ENCODE data around the gene SLC38A3. TPM values are rescaled to one million over a fixed set of nuclear protein-coding genes. Genes with fewer than 3 reads are reported as not detected.

SLC38A3 gene
- total RNA-seq, 2 donors from 2014 or later = 0.28 TPM; not detected in 1

GRCh38 chr3:50237133-50237651 lies 32.1 kb downstream of the SLC38A3 start:
- Histone ChIP-seq H3K27ac (peak overlapping the region; percentile 94 to 96), H3K4me3 (peak overlapping the region; percentile 81), H3K4me1 (ENCODE audit: control insufficient read depth in 1 of 2, low read depth in 2 of 2) (peaks cover 32 to 49% of the 10 kb centered on the region in 2 donors), H3K27me3 (replicated peaks; ENCODE audit: insufficient read depth) (no peaks in the 10 kb centered on the region), H3K36me3 (no peaks in the 10 kb centered on the region), H3K9me3 (no peaks in the 10 kb centered on the region)
- DNase-seq (ENCODE audit: low spot score) = no peak
- no peak for TF ChIP-seq CTCF (IDR thresholded peaks at IDR 0.05)
- ATAC-seq (ENCODE audit: insufficient number of reproducible peaks, low FRiP score, low read depth) = no peak

GRCh38 chr3:50237754-50238548 lies 32.9 kb downstream of the SLC38A3 start:
- peak; percentile 66 for DNase-seq (ENCODE audit: low spot score)

GRCh38 chr3:50238549-50239026 lies 33.5 kb downstream of the SLC38A3 start:
- TF ChIP-seq CTCF (IDR thresholded peaks at IDR 0.05) = no peak
- no peak for DNase-seq (ENCODE audit: low spot score)
- H3K27ac ChIP-seq = peak overlapping the region; percentile 94 to 96
- no peaks in the 10 kb centered on the region for H3K36me3 ChIP-seq
- H3K9me3 ChIP-seq = no peaks in the 10 kb centered on the region
- H3K4me3 ChIP-seq = peak overlapping the region; percentile 81
- ATAC-seq (ENCODE audit: insufficient number of reproducible peaks, low FRiP score, low read depth) = peak; percentile 37
- no peaks in the 10 kb centered on the region for H3K27me3 ChIP-seq (replicated peaks; ENCODE audit: insufficient read depth)
- H3K4me1 ChIP-seq (ENCODE audit: control insufficient read depth in 1 of 2, low read depth in 2 of 2) = peaks cover 46 to 62% of the 10 kb centered on the region in 2 donors

More at GRCh38 chr3:50237754-50238548, 32.9 kb downstream of the SLC38A3 start:
- Histone ChIP-seq H3K27me3 (replicated peaks; ENCODE audit: insufficient read depth) (no peaks in the 10 kb centered on the region), H3K4me3 (peak overlapping the region; percentile 81), H3K36me3 (no peaks in the 10 kb centered on the region), H3K4me1 (ENCODE audit: control insufficient read depth in 1 of 2, low read depth in 2 of 2) (peaks cover 39 to 56% of the 10 kb centered on the region in 2 donors), H3K9me3 (no peaks in the 10 kb centered on the region), H3K27ac (peak overlapping the region; percentile 94 to 96)
- TF ChIP-seq CTCF (IDR thresholded peaks at IDR 0.05) = no peak
- peak; percentile 33 for ATAC-seq (ENCODE audit: insufficient number of reproducible peaks, low FRiP score, low read depth)

- DNase-seq (ENCODE audit: low spot score) (no peak), ATAC-seq (ENCODE audit: insufficient number of reproducible peaks, low FRiP score, low read depth) (no peak)
- TF ChIP-seq CTCF (IDR thresholded peaks at IDR 0.05) = no peak
- H3K27ac ChIP-seq = peak overlapping the region; percentile 94 to 96
- no peak overlapping the region for H3K4me3 ChIP-seq
- no peaks in the 10 kb centered on the region for H3K9me3 ChIP-seq
- no peaks in the 10 kb centered on the region for H3K36me3 ChIP-seq
- H3K27me3 ChIP-seq (replicated peaks; ENCODE audit: insufficient read depth) = no peaks in the 10 kb centered on the region
- H3K4me1 ChIP-seq (ENCODE audit: control insufficient read depth in 1 of 2, low read depth in 2 of 2) = peaks cover 54 to 73% of the 10 kb centered on the region in 2 donors
Measured at GRCh38 chr3:50239649-50240048, 34.6 kb downstream of the SLC38A3 start.

GRCh38 chr3:50241163-50241562 lies 36.1 kb downstream of the SLC38A3 start:
- H3K4me1 ChIP-seq (ENCODE audit: control insufficient read depth in 1 of 2, low read depth in 2 of 2) = peaks cover 66 to 81% of the 10 kb centered on the region in 2 donors
- no peak for DNase-seq (ENCODE audit: low spot score)
- no peak overlapping the region for H3K4me3 ChIP-seq
- no peaks in the 10 kb centered on the region for H3K27me3 ChIP-seq (replicated peaks; ENCODE audit: insufficient read depth)
- ATAC-seq (ENCODE audit: insufficient number of reproducible peaks, low FRiP score, low read depth) = no peak
- no peak for TF ChIP-seq CTCF (IDR thresholded peaks at IDR 0.05)
- H3K9me3 ChIP-seq = no peaks in the 10 kb centered on the region
- peak overlapping the region; percentile 33 to 89 for H3K27ac ChIP-seq
- no peaks in the 10 kb centered on the region for H3K36me3 ChIP-seq

Measured in thoracic aorta (tissue), 2 donors.